Left lobe of liver (tissue), 2 donors: ENCODE measurements around the gene RXFP2. TPM values are rescaled to one million over a fixed set of nuclear protein-coding genes. Genes with fewer than 3 reads are reported as not detected.

ENCODE experiments used
- ATAC-seq: fragments of 200-7000 bp; cut with Tn5 transposase; one replicate; pipeline ENCODE4 v1.9.1; 2020; ENCODE audit warnings: mild to moderate bottlenecking, moderate library complexity
- DNase-seq: peaks from one replicate; pipeline ENCODE4 v3.0.0-alpha.2; 2020; ENCODE audit warnings: low spot score
- total RNA-seq: library from RNA; stranded (reverse); gene quantifications from one replicate; pipeline ENCODE4 v1.2.1, GENCODE V29; 2021
- donor health status: DM: no; HTN: no; CAD: no; lungs with moderate emphysema.
- donor health status: DM: no; HTN: yes; CAD: no.

The RXFP2 gene
- total RNA-seq, 1 donor from 2014 or later, result not detected

GRCh38 chr13:31765138-31765785, 25.9 kb downstream of the RXFP2 start:
- DNase-seq (no peak), ATAC-seq (no peak)

GRCh38 chr13:31767175-31767900, 28.0 kb downstream of the RXFP2 start:
- no peak for ATAC-seq
- no peak for DNase-seq

- ATAC-seq (no peak), DNase-seq (no peak)
These were observed 29.0 kb downstream of the RXFP2 start for GRCh38 chr13:31768351-31768750.

GRCh38 chr13:31769575-31769974, 30.2 kb downstream of the RXFP2 start:
- no peak for ATAC-seq
- no peak for DNase-seq

GRCh38 chr13:31772231-31772630, 32.9 kb downstream of the RXFP2 start:
- no peak for DNase-seq
- ATAC-seq, result no peak

- no peak for ATAC-seq
- DNase-seq, result no peak
These were observed 34.2 kb downstream of the RXFP2 start for GRCh38 chr13:31773538-31773937.

GRCh38 chr13:31774186-31774750, 34.9 kb downstream of the RXFP2 start:
- ATAC-seq (no peak), DNase-seq (no peak)

GRCh38 chr13:31775148-31775547, 35.8 kb downstream of the RXFP2 start:
- DNase-seq (no peak), ATAC-seq (no peak)

GRCh38 chr13:31775686-31776085, 36.4 kb downstream of the RXFP2 start:
- no peak for ATAC-seq
- DNase-seq, result no peak

- DNase-seq, result no peak
- ATAC-seq, result no peak
These were observed 41.7 kb downstream of the RXFP2 start for GRCh38 chr13:31781064-31781463.

- DNase-seq (no peak), ATAC-seq (no peak)
These were observed 46.7 kb downstream of the RXFP2 start for GRCh38 chr13:31786011-31786410.

GRCh38 chr13:31790992-31791391, 51.7 kb downstream of the RXFP2 start:
- DNase-seq (no peak), ATAC-seq (no peak)

GRCh38 chr13:31793246-31793645, 53.9 kb downstream of the RXFP2 start:
- DNase-seq (no peak), ATAC-seq (no peak)

GRCh38 chr13:31794452-31794851, 55.1 kb downstream of the RXFP2 start:
- no peak for ATAC-seq

GRCh38 chr13:31797154-31797775, 57.9 kb downstream of the RXFP2 start:
- DNase-seq (no peak), ATAC-seq (peak; percentile 81)

More at GRCh38 chr13:31794452-31794851, 55.1 kb downstream of the RXFP2 start:
- no peak for DNase-seq

- no peak for DNase-seq
- ATAC-seq, result no peak
These were observed 58.9 kb downstream of the RXFP2 start for GRCh38 chr13:31798189-31798588.

- DNase-seq, result no peak
- ATAC-seq, result no peak
These were observed 61.8 kb downstream of the RXFP2 start for GRCh38 chr13:31801088-31801487.

GRCh38 chr13:31803311-31803710, 64.0 kb downstream of the RXFP2 start:
- ATAC-seq, result no peak
- DNase-seq, result no peak

GRCh38 chr13:31805841-31806240, 66.5 kb downstream of the RXFP2 start:
- ATAC-seq (no peak), DNase-seq (no peak)

- ATAC-seq, result no peak
- no peak for DNase-seq
These were observed 67.8 kb downstream of the RXFP2 start for GRCh38 chr13:31807090-31807541.

GRCh38 chr13:31814536-31814935, 75.2 kb downstream of the RXFP2 start:
- no peak for DNase-seq

More at GRCh38 chr13:31814536-31814935, 75.2 kb downstream of the RXFP2 start:
- ATAC-seq, result no peak
